ENCODE results near the gene FOXF2. TPM values are rescaled to one million over a fixed set of nuclear protein-coding genes. Genes with fewer than 3 reads are reported as not detected.

Gene FOXF2
- total and polyA plus RNA-seq, 2 donors (not counting 3 experiments of a cell fraction or from before 2014, with no cell fraction given), result not detected

- ChIA-PET POLR2A (no interaction called here), CTCF (interaction anchor here (3.5 kb wide), 1 partner anchor 9 kb away, joined by 18 read pairs; no protein-coding TSS in a partner anchor)
- Histone ChIP-seq H3K36me3 (ENCODE audit: control insufficient read depth in 2 of 2, extremely low read depth in 1 of 2, insufficient read depth in 2 of 2, low read length in 2 of 2) (no peaks in the 10 kb centered on the region), H3K4me3 (replicated peaks in 1 of 3; ENCODE audit: insufficient read depth in 1 of 3, low read depth in 1 of 3, low read length in 3 of 3) (no peak overlapping the region), H2AFZ (ENCODE audit: low read depth, low read length) (no peak overlapping the region), H3K4me1 (ENCODE audit: control insufficient read depth, extremely low read depth, insufficient read depth, low read length) (no peaks in the 10 kb centered on the region), H3K9ac (replicated peaks; ENCODE audit: extremely low read depth, insufficient read depth, low read length) (no peak overlapping the region), H4K20me1 (replicated peaks; ENCODE audit: control insufficient read depth, extremely low read depth, insufficient read depth, low read length) (no peaks in the 10 kb centered on the region), H3K9me1 (replicated peaks; ENCODE audit: control insufficient read depth, extremely low read depth, insufficient read depth, low read length) (no peaks in the 10 kb centered on the region), H3K27me3 (ENCODE audit: control insufficient read depth in 2 of 2, insufficient read depth in 2 of 2, low read length in 2 of 2) (peaks cover 81 to 90% of the 10 kb centered on the region in 2 experiments), H3K79me2 (ENCODE audit: control insufficient read depth, insufficient read depth, low read length) (no peaks in the 10 kb centered on the region), H3K9me3 (replicated peaks; ENCODE audit: control insufficient read depth, insufficient read depth, low read length) (no peaks in the 10 kb centered on the region), H3K4me2 (ENCODE audit: insufficient read depth, low read length) (no peak overlapping the region), H3K27ac (ENCODE audit: insufficient read depth, low read depth, low read length) (no peak overlapping the region)
- DNase-seq (ENCODE audit: low read depth, low spot score) (no peak), FAIRE-seq (no peak)
- dilution Hi-C loops (cut with MboI; ENCODE audit: extremely low pct_ligation_motif_present, low sequenced_read_pairs) (no loop called here), intact Hi-C loops (cut with micrococcal nuclease) (no loop called here)
- BruUV-seq (replicated peaks), result no TSS peak
- no peak for TF ChIP-seq FOS (IDR thresholded peaks at IDR 0.05; ENCODE audit: borderline replicate concordance, insufficient read depth, low read length)
- TF ChIP-seq CTCF (IDR thresholded peaks at IDR 0.05; ENCODE audit: extremely low read depth in 1 of 2, insufficient read depth in 1 of 2, low read depth in 1 of 2, low read length in 2 of 2), result no peak
- no peak for TF ChIP-seq POLR2A (IDR thresholded peaks at IDR 0.05; ENCODE audit: low read depth, low read length)
- TF ChIP-seq JUN (IDR thresholded peaks at IDR 0.05; ENCODE audit: borderline replicate concordance, insufficient read depth, insufficient read length, low read depth), result no peak
- no peak for TF ChIP-seq MYC (IDR thresholded peaks at IDR 0.05; ENCODE audit: low read depth, low read length)
- TF ChIP-seq POLR2AphosphoS5 (IDR thresholded peaks at IDR 0.05; ENCODE audit: insufficient read depth, low read depth, low read length), result no peak
Measured at GRCh38 chr6:1387538-1387875, 1.9 kb upstream of the FOXF2 start.
